HepG2 (cell line): ENCODE measurements around the gene SAXO2. TPM values are rescaled to one million over a fixed set of nuclear protein-coding genes. Genes with fewer than 3 reads are reported as not detected.
"Not testable (repeated sequence)": the region's sequence is repeated elsewhere in the genome, so short reads cannot be mapped to it uniquely, and the experiment has no call there.

Experiments used
- ATAC-seq: fragments of 200-7000 bp; cut with Tn5 transposase; 3 replicates; pipeline ENCODE4 v1.9.1; 2020; ENCODE audit warnings: mild to moderate bottlenecking, moderate library complexity
- BruUV-seq: library from RNA; stranded (reverse); fragments of 400-500 nt; replicated peaks from 2 replicates; lab custom pipeline; 2021; lab: Mats Ljungman, UMichigan
- CTCF ChIA-PET: fragments of 300-600 bp; formaldehyde crosslinking; extraction: SDS; loops from one replicate; lab custom pipeline; 2021; ENCODE audit warnings: low total read pairs, inconsistent platforms, low intra/inter-chr PET ratio; lab: Yijun Ruan, JAX
- POLR2A ChIA-PET: fragments of 350-600 bp; sonication (Branson Sonifier 250); formaldehyde crosslinking; loops from one replicate; lab custom pipeline; 2020; ENCODE audit warnings: antibody characterized with exemption, inconsistent platforms; lab: Yijun Ruan, JAX
- DNase-seq: peaks from one replicate; pipeline ENCODE4 v3.0.0-alpha.2; 2015; ENCODE audit warnings: low spot score
- FAIRE-seq: peaks from 3 replicates; lab custom pipeline; 2011; peaks lifted over from hg19 to GRCh38; lab: Jason Lieb, UNC
- H2AFZ ChIP-seq: one replicate; pipeline ENCODE4 v1.6.1; 2011; ENCODE audit warnings: low read length, inconsistent platforms
- H3K27ac ChIP-seq: fragments of 300-600 bp; 3 replicates; pipeline ENCODE4 v1.8.0; 2011; ENCODE audit warnings: mixed run types, mild to moderate bottlenecking, mixed read lengths, low read length, inconsistent platforms; ENCODE audit not compliant: insufficient read depth; ENCODE audit errors: extremely low read length
- H3K27me3 ChIP-seq, 2 experiments: fragments of 200-600 bp in 1 of 2; 2 replicates in 1 of 2; 3 replicates in 1 of 2; pipeline versions ENCODE4 v1.6.0 to v1.8.0; 2011; ENCODE audit warnings: low read length in 2 of 2, mild to moderate bottlenecking in 2 of 2, moderate library complexity in 2 of 2, inconsistent platforms in 1 of 2; ENCODE audit not compliant: insufficient read depth in 2 of 2, control insufficient read depth in 1 of 2
- H3K36me3 ChIP-seq, 2 experiments: fragments of 200-600 bp in 1 of 2; replicated peaks in 1 of 2; 2 replicates in 1 of 2; 3 replicates in 1 of 2; pipeline versions ENCODE4 v1.5.1 to v1.8.0; 2011; ENCODE audit warnings: low read length in 2 of 2, inconsistent platforms in 1 of 2; ENCODE audit not compliant: insufficient read depth in 2 of 2, control insufficient read depth in 1 of 2
- H3K4me1 ChIP-seq: 2 replicates; pipeline ENCODE4 v1.5.1; 2012; ENCODE audit warnings: low read length, inconsistent platforms; ENCODE audit not compliant: insufficient read depth
- H3K4me2 ChIP-seq: 2 replicates; pipeline ENCODE4 v1.6.0; 2011; ENCODE audit warnings: low read depth, low read length, inconsistent platforms
- H3K4me3 ChIP-seq, 3 experiments: fragments of 200-600 bp in 1 of 3; sonication (generic), shearing (Covaris generic) in 1 of 3; replicated peaks in 1 of 3; 2 replicates each; pipeline ENCODE4 v1.5.1; 2011 to 2016; ENCODE audit warnings: low read length in 3 of 3, inconsistent platforms in 2 of 3, low read depth in 2 of 3, mild to moderate bottlenecking in 2 of 3, control low read depth in 1 of 3, mixed read lengths in 1 of 3; ENCODE audit not compliant: insufficient read depth in 1 of 3
- H3K79me2 ChIP-seq: one replicate; pipeline ENCODE4 v1.6.1; 2011; ENCODE audit warnings: low read length, inconsistent platforms; ENCODE audit not compliant: insufficient read depth
- H3K9ac ChIP-seq: 2 replicates; pipeline ENCODE4 v1.6.0; 2011; ENCODE audit warnings: mild to moderate bottlenecking, low read depth, low read length, inconsistent platforms; ENCODE audit not compliant: insufficient read depth
- H3K9me3 ChIP-seq: 2 replicates; pipeline ENCODE4 v1.5.1; 2012; ENCODE audit warnings: mild to moderate bottlenecking, low read length
- H4K20me1 ChIP-seq: 2 replicates; pipeline ENCODE4 v1.6.0; 2011; ENCODE audit warnings: inconsistent platforms, mild to moderate bottlenecking, low read length, moderate library complexity; ENCODE audit not compliant: insufficient read depth
- AKAP8 ChIP-seq: sonication (generic); formaldehyde crosslinking; IDR thresholded peaks from 2 replicates; pipeline ENCODE4 v1.5.1; 2020; ENCODE audit warnings: mild to moderate bottlenecking, missing genetic modification reagents
- FOXO1 ChIP-seq: sonication (generic); formaldehyde crosslinking; IDR thresholded peaks from 2 replicates; pipeline ENCODE4 v1.4.0; 2020; ENCODE audit warnings: missing genetic modification reagents
- GRHL1 ChIP-seq: sonication (generic); formaldehyde crosslinking; conservative IDR thresholded peaks from 2 replicates; pipeline ENCODE4 v1.8.0; 2022; ENCODE audit warnings: missing genetic modification reagents
- PCBP2 ChIP-seq: fragments of 200-400 bp; formaldehyde crosslinking; optimal IDR thresholded peaks from 2 replicates; pipeline ENCODE3; 2018; ENCODE audit warnings: low read length, low read depth; ENCODE audit not compliant: poor library complexity, severe bottlenecking
- PHB2 ChIP-seq: fragments of 450-650 bp; IDR thresholded peaks from 2 replicates; pipeline ENCODE4 v1.6.1; 2018; ENCODE audit not compliant: partially characterized antibody
- SMYD3 ChIP-seq: sonication (generic); formaldehyde crosslinking; IDR thresholded peaks from 2 replicates; pipeline ENCODE4 v1.8.1; 2023; ENCODE audit warnings: mild to moderate bottlenecking, missing genetic modification reagents
- ZNF230 ChIP-seq: sonication (generic); formaldehyde crosslinking; IDR thresholded peaks from 2 replicates; pipeline ENCODE4 v1.4.0; 2020; ENCODE audit warnings: mild to moderate bottlenecking, missing genetic modification reagents
- WGBS: methylation state at CpG from one replicate; pipeline ENCODE4 v1.1.6; 2017; ENCODE audit warnings: low lambda C conversion rate; 5-methylcytosine and 5-hydroxymethylcytosine counted together
- in situ Hi-C: cut with HindIII; loops from 2 replicates; pipeline ENCODE4 v1.10.0; 2017; ENCODE audit warnings: low pct_unique_long_range_greater_than_20kb; ENCODE audit not compliant: extremely low pct_ligation_motif_present
- intact Hi-C: fragments of 100-400 bp; cut with micrococcal nuclease; formaldehyde crosslinking; loops from one replicate; pipeline ENCODE4 v1.10.0; 2022; ENCODE audit not compliant: unreplicated experiment
- polyA plus RNA-seq, 8 experiments: library from polyadenylated mRNA; depleted of rRNA in 3 of 8; stranded (reverse) in 7 of 8; unstranded in 1 of 8; fragments of >200 nt; fragmentation: Illumina TruSeq in 4 of 8; extraction: Trizol in 4 of 8; gene quantifications; 2 replicates each; pipeline versions ENCODE4 v1.2.1 to v1.2.3, GENCODE V29; 2011 to 2016; ENCODE audit warnings: low read depth in 4 of 8, missing spikeins in 1 of 8, mixed read lengths in 1 of 8; ENCODE audit not compliant: insufficient read depth in 1 of 8
- total RNA-seq, 5 experiments: library from RNA; depleted of rRNA; stranded (reverse); fragments of >200 nt; fragmentation: Illumina TruSeq; extraction: Trizol; gene quantifications; 2 replicates each; pipeline ENCODE4 v1.2.3, GENCODE V29; 2016; ENCODE audit warnings: low read depth in 1 of 5

Gene SAXO2
- total and polyA plus RNA-seq, 2 of the 13 experiments (the other 11 are each of a cell fraction or from before 2014, with no cell fraction given) = 0.01 to 1.5 TPM

- Histone ChIP-seq H3K4me2 (no peak overlapping the region), H3K79me2 (no peaks in the 10 kb centered on the region), H3K9me3 (no peaks in the 10 kb centered on the region), H3K27ac (no peak overlapping the region), H3K9ac (no peak overlapping the region), H3K27me3 (no peaks in the 10 kb centered on the region), H3K4me1 (no peaks in the 10 kb centered on the region), H3K4me3 (no peak overlapping the region), H3K36me3 (peaks cover 4 to 9% of the 10 kb centered on the region in 2 experiments; a peak in 3 of 5 replicates), H2AFZ (no peak overlapping the region), H4K20me1 (no peaks in the 10 kb centered on the region)
- TF ChIP-seq PCBP2 = no peak
- TF ChIP-seq ZNF230 (CRISPR knock-in tag) = no peak
- no peak for TF ChIP-seq GRHL1 (CRISPR knock-in tag)
- TF ChIP-seq AKAP8 (CRISPR knock-in tag) = no peak
- TF ChIP-seq PHB2 = no peak
- no peak for TF ChIP-seq SMYD3 (CRISPR knock-in tag)
- TF ChIP-seq FOXO1 (CRISPR knock-in tag) = no peak
- ChIA-PET CTCF (no interaction called here), POLR2A (no interaction called here)
- no peak for ATAC-seq
- no peak for FAIRE-seq
- 96% methylated on average over 5 of the region's 5 CpGs for WGBS
- intact Hi-C loops (no loop called here), in situ Hi-C loops (no loop called here)
- no TSS peak for BruUV-seq
- no peak for DNase-seq
Observed at GRCh38 chr15:82239685-82240391, 22.8 kb upstream of the SAXO2 start.

GRCh38 chr15:82241836-82242499, 20.6 kb upstream of the SAXO2 start:
- H3K4me1 ChIP-seq, FAIRE-seq, CTCF ChIA-PET, H3K4me3 ChIP-seq, intact Hi-C loops, H3K36me3 ChIP-seq, H3K27me3 ChIP-seq, H3K9me3 ChIP-seq, H3K27ac ChIP-seq, H3K9ac ChIP-seq, DNase-seq, H3K79me2 ChIP-seq, BruUV-seq, ATAC-seq, H4K20me1 ChIP-seq, H2AFZ ChIP-seq, H3K4me2 ChIP-seq, in situ Hi-C loops, POLR2A ChIA-PET: not testable (repeated sequence)
- whole genome bisulfite sequencing = 92% methylated on average over 1 of the region's 1 CpG

- FAIRE-seq, H3K27me3 ChIP-seq, H4K20me1 ChIP-seq, H3K4me3 ChIP-seq, H3K36me3 ChIP-seq, H3K4me2 ChIP-seq, H3K9me3 ChIP-seq, H3K4me1 ChIP-seq, in situ Hi-C loops, intact Hi-C loops, H3K9ac ChIP-seq, H3K79me2 ChIP-seq, ATAC-seq, BruUV-seq, DNase-seq, CTCF ChIA-PET, POLR2A ChIA-PET, H3K27ac ChIP-seq, H2AFZ ChIP-seq: not testable (repeated sequence)
- WGBS = 84% methylated on average over 4 of the region's 5 CpGs
Observed at GRCh38 chr15:82243644-82244043, 19.0 kb upstream of the SAXO2 start.
